ENCODE results near the gene PNLIPRP3.

Gene PNLIPRP3

DNA sequence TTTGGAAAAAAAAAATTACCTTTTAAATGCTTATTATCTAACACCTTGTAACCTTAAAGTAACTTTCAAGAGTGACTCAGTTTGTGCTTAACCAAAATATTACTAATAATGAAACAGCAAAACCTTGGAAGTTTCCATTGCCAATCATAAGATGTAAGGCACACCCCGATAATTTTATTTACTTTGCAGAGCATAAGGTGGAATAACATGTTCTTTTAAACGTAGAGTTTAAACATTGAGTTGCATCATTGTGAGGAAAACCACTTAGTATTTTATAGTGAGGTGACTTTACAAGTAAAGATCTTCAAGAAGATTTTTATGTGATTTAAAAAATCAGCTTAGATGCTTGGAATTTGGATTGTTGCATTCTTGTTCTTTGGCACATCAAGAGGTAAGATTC, at the start of gene PNLIPRP3:
Gene PNLIPRP3 (plus strand): TSS at position 177 of the 400 bp plus-strand sequence. CDS start 166 bp downstream, at position 343.
- TF ChIP-seq ZNF70 (CRISPR knock-in tag; IDR thresholded peaks at IDR 0.05) (no peak), ZFP30 (CRISPR knock-in tag; IDR thresholded peaks at IDR 0.05) (no peak), CSDC2 (CRISPR knock-in tag; IDR thresholded peaks at IDR 0.05) (no peak), ZNF8 (CRISPR knock-in tag; IDR thresholded peaks at IDR 0.05) (no peak), ZC3H10 (CRISPR knock-in tag; IDR thresholded peaks at IDR 0.05) (no peak), TOX (CRISPR knock-in tag; IDR thresholded peaks at IDR 0.05; ENCODE audit: borderline replicate concordance) (no peak), GLIS3 (CRISPR knock-in tag; IDR thresholded peaks at IDR 0.05) (no peak), ARNTL (CRISPR knock-in tag; IDR thresholded peaks at IDR 0.05; ENCODE audit: borderline replicate concordance, low read depth) (no peak), SNAI2 (CRISPR knock-in tag; IDR thresholded peaks at IDR 0.05) (no peak), BACH2 (CRISPR knock-in tag; IDR thresholded peaks at IDR 0.05; ENCODE audit: borderline replicate concordance) (no peak), RARB (CRISPR knock-in tag; IDR thresholded peaks at IDR 0.05) (no peak), ZFP3 (CRISPR knock-in tag; IDR thresholded peaks at IDR 0.05) (no peak), ESRRG (CRISPR knock-in tag; IDR thresholded peaks at IDR 0.05) (no peak), PPARA (CRISPR knock-in tag; IDR thresholded peaks at IDR 0.05; ENCODE audit: borderline replicate concordance) (no peak)
- TF ChIP-seq, protein P1, sequence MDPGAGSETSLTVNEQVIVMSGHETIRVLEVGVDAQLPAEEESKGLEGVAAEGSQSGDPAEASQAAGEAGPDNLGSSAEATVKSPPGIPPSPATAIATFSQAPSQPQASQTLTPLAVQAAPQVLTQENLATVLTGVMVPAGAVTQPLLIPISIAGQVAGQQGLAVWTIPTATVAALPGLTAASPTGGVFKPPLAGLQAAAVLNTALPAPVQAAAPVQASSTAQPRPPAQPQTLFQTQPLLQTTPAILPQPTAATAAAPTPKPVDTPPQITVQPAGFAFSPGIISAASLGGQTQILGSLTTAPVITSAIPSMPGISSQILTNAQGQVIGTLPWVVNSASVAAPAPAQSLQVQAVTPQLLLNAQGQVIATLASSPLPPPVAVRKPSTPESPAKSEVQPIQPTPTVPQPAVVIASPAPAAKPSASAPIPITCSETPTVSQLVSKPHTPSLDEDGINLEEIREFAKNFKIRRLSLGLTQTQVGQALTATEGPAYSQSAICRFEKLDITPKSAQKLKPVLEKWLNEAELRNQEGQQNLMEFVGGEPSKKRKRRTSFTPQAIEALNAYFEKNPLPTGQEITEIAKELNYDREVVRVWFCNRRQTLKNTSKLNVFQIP (CRISPR knock-in tag; IDR thresholded peaks at IDR 0.05; ENCODE audit: borderline replicate concordance, low read depth): no peak
- TF ChIP-seq, protein P2, sequence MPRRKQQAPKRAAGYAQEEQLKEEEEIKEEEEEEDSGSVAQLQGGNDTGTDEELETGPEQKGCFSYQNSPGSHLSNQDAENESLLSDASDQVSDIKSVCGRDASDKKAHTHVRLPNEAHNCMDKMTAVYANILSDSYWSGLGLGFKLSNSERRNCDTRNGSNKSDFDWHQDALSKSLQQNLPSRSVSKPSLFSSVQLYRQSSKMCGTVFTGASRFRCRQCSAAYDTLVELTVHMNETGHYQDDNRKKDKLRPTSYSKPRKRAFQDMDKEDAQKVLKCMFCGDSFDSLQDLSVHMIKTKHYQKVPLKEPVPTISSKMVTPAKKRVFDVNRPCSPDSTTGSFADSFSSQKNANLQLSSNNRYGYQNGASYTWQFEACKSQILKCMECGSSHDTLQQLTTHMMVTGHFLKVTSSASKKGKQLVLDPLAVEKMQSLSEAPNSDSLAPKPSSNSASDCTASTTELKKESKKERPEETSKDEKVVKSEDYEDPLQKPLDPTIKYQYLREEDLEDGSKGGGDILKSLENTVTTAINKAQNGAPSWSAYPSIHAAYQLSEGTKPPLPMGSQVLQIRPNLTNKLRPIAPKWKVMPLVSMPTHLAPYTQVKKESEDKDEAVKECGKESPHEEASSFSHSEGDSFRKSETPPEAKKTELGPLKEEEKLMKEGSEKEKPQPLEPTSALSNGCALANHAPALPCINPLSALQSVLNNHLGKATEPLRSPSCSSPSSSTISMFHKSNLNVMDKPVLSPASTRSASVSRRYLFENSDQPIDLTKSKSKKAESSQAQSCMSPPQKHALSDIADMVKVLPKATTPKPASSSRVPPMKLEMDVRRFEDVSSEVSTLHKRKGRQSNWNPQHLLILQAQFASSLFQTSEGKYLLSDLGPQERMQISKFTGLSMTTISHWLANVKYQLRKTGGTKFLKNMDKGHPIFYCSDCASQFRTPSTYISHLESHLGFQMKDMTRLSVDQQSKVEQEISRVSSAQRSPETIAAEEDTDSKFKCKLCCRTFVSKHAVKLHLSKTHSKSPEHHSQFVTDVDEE (CRISPR knock-in tag; IDR thresholded peaks at IDR 0.05): no peak
- TF ChIP-seq, protein P3, sequence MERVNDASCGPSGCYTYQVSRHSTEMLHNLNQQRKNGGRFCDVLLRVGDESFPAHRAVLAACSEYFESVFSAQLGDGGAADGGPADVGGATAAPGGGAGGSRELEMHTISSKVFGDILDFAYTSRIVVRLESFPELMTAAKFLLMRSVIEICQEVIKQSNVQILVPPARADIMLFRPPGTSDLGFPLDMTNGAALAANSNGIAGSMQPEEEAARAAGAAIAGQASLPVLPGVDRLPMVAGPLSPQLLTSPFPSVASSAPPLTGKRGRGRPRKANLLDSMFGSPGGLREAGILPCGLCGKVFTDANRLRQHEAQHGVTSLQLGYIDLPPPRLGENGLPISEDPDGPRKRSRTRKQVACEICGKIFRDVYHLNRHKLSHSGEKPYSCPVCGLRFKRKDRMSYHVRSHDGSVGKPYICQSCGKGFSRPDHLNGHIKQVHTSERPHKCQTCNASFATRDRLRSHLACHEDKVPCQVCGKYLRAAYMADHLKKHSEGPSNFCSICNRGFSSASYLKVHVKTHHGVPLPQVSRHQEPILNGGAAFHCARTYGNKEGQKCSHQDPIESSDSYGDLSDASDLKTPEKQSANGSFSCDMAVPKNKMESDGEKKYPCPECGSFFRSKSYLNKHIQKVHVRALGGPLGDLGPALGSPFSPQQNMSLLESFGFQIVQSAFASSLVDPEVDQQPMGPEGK (CRISPR knock-in tag; IDR thresholded peaks at IDR 0.05; ENCODE audit: borderline replicate concordance): no peak
- TF ChIP-seq, protein P4, sequence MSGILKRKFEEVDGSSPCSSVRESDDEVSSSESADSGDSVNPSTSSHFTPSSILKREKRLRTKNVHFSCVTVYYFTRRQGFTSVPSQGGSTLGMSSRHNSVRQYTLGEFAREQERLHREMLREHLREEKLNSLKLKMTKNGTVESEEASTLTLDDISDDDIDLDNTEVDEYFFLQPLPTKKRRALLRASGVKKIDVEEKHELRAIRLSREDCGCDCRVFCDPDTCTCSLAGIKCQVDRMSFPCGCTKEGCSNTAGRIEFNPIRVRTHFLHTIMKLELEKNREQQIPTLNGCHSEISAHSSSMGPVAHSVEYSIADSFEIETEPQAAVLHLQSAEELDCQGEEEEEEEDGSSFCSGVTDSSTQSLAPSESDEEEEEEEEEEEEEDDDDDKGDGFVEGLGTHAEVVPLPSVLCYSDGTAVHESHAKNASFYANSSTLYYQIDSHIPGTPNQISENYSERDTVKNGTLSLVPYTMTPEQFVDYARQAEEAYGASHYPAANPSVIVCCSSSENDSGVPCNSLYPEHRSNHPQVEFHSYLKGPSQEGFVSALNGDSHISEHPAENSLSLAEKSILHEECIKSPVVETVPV (CRISPR knock-in tag; IDR thresholded peaks at IDR 0.05): no peak
- TF ChIP-seq, protein P5, sequence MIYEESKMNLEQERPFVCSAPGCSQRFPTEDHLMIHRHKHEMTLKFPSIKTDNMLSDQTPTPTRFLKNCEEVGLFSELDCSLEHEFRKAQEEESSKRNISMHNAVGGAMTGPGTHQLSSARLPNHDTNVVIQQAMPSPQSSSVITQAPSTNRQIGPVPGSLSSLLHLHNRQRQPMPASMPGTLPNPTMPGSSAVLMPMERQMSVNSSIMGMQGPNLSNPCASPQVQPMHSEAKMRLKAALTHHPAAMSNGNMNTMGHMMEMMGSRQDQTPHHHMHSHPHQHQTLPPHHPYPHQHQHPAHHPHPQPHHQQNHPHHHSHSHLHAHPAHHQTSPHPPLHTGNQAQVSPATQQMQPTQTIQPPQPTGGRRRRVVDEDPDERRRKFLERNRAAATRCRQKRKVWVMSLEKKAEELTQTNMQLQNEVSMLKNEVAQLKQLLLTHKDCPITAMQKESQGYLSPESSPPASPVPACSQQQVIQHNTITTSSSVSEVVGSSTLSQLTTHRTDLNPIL (CRISPR knock-in tag; IDR thresholded peaks at IDR 0.05; ENCODE audit: low read depth): no peak
- no peak for ATAC-seq

DNA sequence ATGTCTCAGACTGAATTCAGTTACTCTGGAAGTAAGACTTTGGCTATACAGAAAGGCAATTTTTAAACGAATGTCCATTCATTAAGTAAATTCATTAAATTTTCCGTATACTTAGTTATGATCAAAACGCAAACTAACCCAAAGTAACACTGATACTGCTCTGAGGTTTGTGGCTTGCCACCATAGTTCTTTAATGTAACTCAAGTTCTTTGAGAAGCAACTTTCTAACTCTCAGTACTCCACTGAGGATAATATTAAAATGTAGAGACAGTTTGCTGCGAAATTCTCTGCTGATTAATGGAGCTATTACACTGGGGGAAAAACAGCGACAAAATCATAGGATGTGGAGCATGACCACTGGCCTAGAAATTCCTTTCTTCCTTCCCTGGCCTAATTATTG, 45.4 kb upstream of the PNLIPRP3 start:
- TF ChIP-seq ZFP3 (CRISPR knock-in tag; IDR thresholded peaks at IDR 0.05): no peak
- no peak for TF ChIP-seq TCF4 (CRISPR knock-in tag; IDR thresholded peaks at IDR 0.05; ENCODE audit: borderline replicate concordance)
- no peak for TF ChIP-seq ZC3H10 (CRISPR knock-in tag; IDR thresholded peaks at IDR 0.05)
- TF ChIP-seq, protein P5 (CRISPR knock-in tag; IDR thresholded peaks at IDR 0.05; ENCODE audit: low read depth): no peak
- no peak for TF ChIP-seq ZNF70 (CRISPR knock-in tag; IDR thresholded peaks at IDR 0.05)
- TF ChIP-seq ESRRG (CRISPR knock-in tag; IDR thresholded peaks at IDR 0.05): no peak
- TF ChIP-seq PPARA (CRISPR knock-in tag; IDR thresholded peaks at IDR 0.05; ENCODE audit: borderline replicate concordance): no peak
- TF ChIP-seq CSDC2 (CRISPR knock-in tag; IDR thresholded peaks at IDR 0.05): no peak
- TF ChIP-seq GLIS3 (CRISPR knock-in tag; IDR thresholded peaks at IDR 0.05): no peak
- TF ChIP-seq, protein P1 (CRISPR knock-in tag; IDR thresholded peaks at IDR 0.05; ENCODE audit: borderline replicate concordance, low read depth): no peak
- TF ChIP-seq TOX (CRISPR knock-in tag; IDR thresholded peaks at IDR 0.05; ENCODE audit: borderline replicate concordance): no peak
- no peak for TF ChIP-seq SNAI2 (CRISPR knock-in tag; IDR thresholded peaks at IDR 0.05)
- TF ChIP-seq, protein P4 (CRISPR knock-in tag; IDR thresholded peaks at IDR 0.05): no peak
- no peak for ATAC-seq

Data from SK-N-SH treated with all-trans-retinoic acid at 6 μM for 48 hours (cell line).